ENCODE data around the gene ANKRD12. TPM values are rescaled to one million over a fixed set of nuclear protein-coding genes. Genes with fewer than 3 reads are reported as not detected.
A peak's percentile ranks its signal among the peaks of the same experiment; 100 is the strongest.

Gene ANKRD12
- total and polyA plus RNA-seq, 4 donors, result 2.7 to 59.7 (median 17.3) TPM

DNA sequence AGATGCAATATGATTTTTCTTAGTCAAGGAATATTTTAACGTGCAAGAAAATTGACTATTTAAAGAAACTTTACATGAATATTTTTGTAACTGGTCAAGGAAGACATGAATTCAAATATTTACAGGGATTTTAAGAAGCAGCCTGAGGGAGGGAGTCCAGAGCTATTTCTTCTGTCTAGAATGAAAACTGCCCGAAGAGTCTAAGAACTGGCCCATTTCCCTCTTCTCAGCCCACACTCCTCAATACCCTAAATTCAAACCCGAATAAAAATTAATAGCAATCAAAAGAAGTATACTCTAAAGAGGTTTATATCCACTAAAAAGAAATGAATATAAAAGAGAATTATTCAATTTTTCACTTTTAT lies 40.6 kb upstream of the ANKRD12 start:
- peaks cover 6 to 15% (median 10%) of the 10 kb centered on the region in 4 donors for H3K4me1 ChIP-seq (ENCODE audit: control insufficient read depth in 4 of 4, insufficient read depth in 4 of 4, low read length in 3 of 4)
- TF ChIP-seq, protein P1, sequence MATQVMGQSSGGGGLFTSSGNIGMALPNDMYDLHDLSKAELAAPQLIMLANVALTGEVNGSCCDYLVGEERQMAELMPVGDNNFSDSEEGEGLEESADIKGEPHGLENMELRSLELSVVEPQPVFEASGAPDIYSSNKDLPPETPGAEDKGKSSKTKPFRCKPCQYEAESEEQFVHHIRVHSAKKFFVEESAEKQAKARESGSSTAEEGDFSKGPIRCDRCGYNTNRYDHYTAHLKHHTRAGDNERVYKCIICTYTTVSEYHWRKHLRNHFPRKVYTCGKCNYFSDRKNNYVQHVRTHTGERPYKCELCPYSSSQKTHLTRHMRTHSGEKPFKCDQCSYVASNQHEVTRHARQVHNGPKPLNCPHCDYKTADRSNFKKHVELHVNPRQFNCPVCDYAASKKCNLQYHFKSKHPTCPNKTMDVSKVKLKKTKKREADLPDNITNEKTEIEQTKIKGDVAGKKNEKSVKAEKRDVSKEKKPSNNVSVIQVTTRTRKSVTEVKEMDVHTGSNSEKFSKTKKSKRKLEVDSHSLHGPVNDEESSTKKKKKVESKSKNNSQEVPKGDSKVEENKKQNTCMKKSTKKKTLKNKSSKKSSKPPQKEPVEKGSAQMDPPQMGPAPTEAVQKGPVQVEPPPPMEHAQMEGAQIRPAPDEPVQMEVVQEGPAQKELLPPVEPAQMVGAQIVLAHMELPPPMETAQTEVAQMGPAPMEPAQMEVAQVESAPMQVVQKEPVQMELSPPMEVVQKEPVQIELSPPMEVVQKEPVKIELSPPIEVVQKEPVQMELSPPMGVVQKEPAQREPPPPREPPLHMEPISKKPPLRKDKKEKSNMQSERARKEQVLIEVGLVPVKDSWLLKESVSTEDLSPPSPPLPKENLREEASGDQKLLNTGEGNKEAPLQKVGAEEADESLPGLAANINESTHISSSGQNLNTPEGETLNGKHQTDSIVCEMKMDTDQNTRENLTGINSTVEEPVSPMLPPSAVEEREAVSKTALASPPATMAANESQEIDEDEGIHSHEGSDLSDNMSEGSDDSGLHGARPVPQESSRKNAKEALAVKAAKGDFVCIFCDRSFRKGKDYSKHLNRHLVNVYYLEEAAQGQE (IDR thresholded peaks at IDR 0.05), result no peak
- TF ChIP-seq ATF3 (IDR thresholded peaks at IDR 0.05) (no peak), NR2F2 (IDR thresholded peaks at IDR 0.05) (no peak), JUND (IDR thresholded peaks at IDR 0.05) (no peak), TAF1 (conservative IDR thresholded peaks at IDR 0.05) (no peak), YY1 (IDR thresholded peaks at IDR 0.05) (no peak), CTCF (IDR thresholded peaks at IDR 0.05; ENCODE audit: low read depth, low read length, missing input control) (no peak), HNF4A (conservative IDR thresholded peaks at IDR 0.05) (no peak), RAD21 (IDR thresholded peaks at IDR 0.05) (no peak), MAX (IDR thresholded peaks at IDR 0.05) (no peak), FOXA2 (IDR thresholded peaks at IDR 0.05) (no peak), GABPA (IDR thresholded peaks at IDR 0.05 in 1 of 2, conservative IDR thresholded peaks at IDR 0.05 in 1 of 2) (no peak)
- TF ChIP-seq, protein P2, sequence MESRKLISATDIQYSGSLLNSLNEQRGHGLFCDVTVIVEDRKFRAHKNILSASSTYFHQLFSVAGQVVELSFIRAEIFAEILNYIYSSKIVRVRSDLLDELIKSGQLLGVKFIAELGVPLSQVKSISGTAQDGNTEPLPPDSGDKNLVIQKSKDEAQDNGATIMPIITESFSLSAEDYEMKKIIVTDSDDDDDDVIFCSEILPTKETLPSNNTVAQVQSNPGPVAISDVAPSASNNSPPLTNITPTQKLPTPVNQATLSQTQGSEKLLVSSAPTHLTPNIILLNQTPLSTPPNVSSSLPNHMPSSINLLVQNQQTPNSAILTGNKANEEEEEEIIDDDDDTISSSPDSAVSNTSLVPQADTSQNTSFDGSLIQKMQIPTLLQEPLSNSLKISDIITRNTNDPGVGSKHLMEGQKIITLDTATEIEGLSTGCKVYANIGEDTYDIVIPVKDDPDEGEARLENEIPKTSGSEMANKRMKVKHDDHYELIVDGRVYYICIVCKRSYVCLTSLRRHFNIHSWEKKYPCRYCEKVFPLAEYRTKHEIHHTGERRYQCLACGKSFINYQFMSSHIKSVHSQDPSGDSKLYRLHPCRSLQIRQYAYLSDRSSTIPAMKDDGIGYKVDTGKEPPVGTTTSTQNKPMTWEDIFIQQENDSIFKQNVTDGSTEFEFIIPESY (IDR thresholded peaks at IDR 0.05), result no peak
- WGBS, result 89% methylated on average over 3 of the region's 3 CpGs
- no peak overlapping the region for H3K4me3 ChIP-seq (ENCODE audit: low read depth in 1 of 3, low read length in 3 of 3)
- DNase-seq (ENCODE audit: low spot score), result no peak
- no peaks in the 10 kb centered on the region for H3K27me3 ChIP-seq (ENCODE audit: control insufficient read depth in 4 of 4, insufficient read depth in 4 of 4, low read length in 3 of 4)
- peak overlapping the region in 1 of 2 donors; percentile 52 for H3K27ac ChIP-seq (ENCODE audit: low read depth in 1 of 2, low read length in 2 of 2)
- H3K9me3 ChIP-seq (ENCODE audit: control insufficient read depth in 4 of 4, low read length in 3 of 4), result no peaks in the 10 kb centered on the region
- H3K36me3 ChIP-seq (ENCODE audit: control insufficient read depth in 4 of 4, insufficient read depth in 3 of 4, low read depth in 1 of 4, low read length in 3 of 4), result no peaks in the 10 kb centered on the region
- no peak overlapping the region for H3K9ac ChIP-seq (ENCODE audit: low read depth in 1 of 2, low read length in 2 of 2)

- Histone ChIP-seq H3K9me3 (ENCODE audit: control insufficient read depth in 4 of 4, low read length in 3 of 4) (no peaks in the 10 kb centered on the region), H3K27me3 (ENCODE audit: control insufficient read depth in 4 of 4, insufficient read depth in 4 of 4, low read length in 3 of 4) (no peaks in the 10 kb centered on the region), H3K9ac (ENCODE audit: low read depth in 1 of 2, low read length in 2 of 2) (no peak overlapping the region), H3K27ac (ENCODE audit: low read depth in 1 of 2, low read length in 2 of 2) (no peak overlapping the region), H3K4me3 (ENCODE audit: low read depth in 1 of 3, low read length in 3 of 3) (no peak overlapping the region), H3K4me1 (ENCODE audit: control insufficient read depth in 4 of 4, insufficient read depth in 4 of 4, low read length in 3 of 4) (peaks cover 6 to 15% (median 10%) of the 10 kb centered on the region in 4 donors), H3K36me3 (ENCODE audit: control insufficient read depth in 4 of 4, insufficient read depth in 3 of 4, low read depth in 1 of 4, low read length in 3 of 4) (no peaks in the 10 kb centered on the region)
- TF ChIP-seq FOXA1 (IDR thresholded peaks at IDR 0.05), result no peak
- TF ChIP-seq HNF4G (IDR thresholded peaks at IDR 0.05), result no peak
- WGBS, result 86% methylated on average over 2 of the region's 2 CpGs
- no peak for DNase-seq (ENCODE audit: low spot score)
Observed at GRCh38 chr18:9096685-9097084, 39.9 kb upstream of the ANKRD12 start.

Data from liver (tissue), 9 donors.